ENCODE results near the gene FAF1. TPM values are rescaled to one million over a fixed set of nuclear protein-coding genes. Genes with fewer than 3 reads are reported as not detected.

Gene FAF1
- total RNA-seq, 2 experiments from 2014 or later: 42.3 to 114 TPM

GRCh38 chr1:50880373-50880772 lies 79.7 kb downstream of the FAF1 start:
- Histone ChIP-seq H4K20me1 (ENCODE audit: insufficient read depth, low read length) (peaks cover 25% of the 10 kb centered on the region; the same call in 1 of the 2 replicates), H3K4me1 (ENCODE audit: insufficient read depth, low read length, poor library complexity, severe bottlenecking) (peaks cover 3% of the 10 kb centered on the region), H3K4me2 (ENCODE audit: low read length) (no peak overlapping the region), H2AFZ (ENCODE audit: low read length) (no peak overlapping the region), H3K79me2 (ENCODE audit: insufficient read depth, low read depth, low read length) (peaks cover 66% of the 10 kb centered on the region), H3K9me3 (ENCODE audit: low read length) (no peaks in the 10 kb centered on the region), H3K9me2 (ENCODE audit: insufficient read depth, low read length) (no peaks in the 10 kb centered on the region), H3K4me3 (ENCODE audit: low read depth, low read length, poor library complexity, severe bottlenecking) (no peak overlapping the region), H3K36me3 (ENCODE audit: insufficient read depth, low read length) (no peaks in the 10 kb centered on the region), H3K27ac (ENCODE audit: low read depth, low read length, poor library complexity, severe bottlenecking) (no peak overlapping the region)
- TF ChIP-seq CTCF (conservative IDR thresholded peaks at IDR 0.05; ENCODE audit: low read length): no peak
- TF ChIP-seq EZH2phosphoT487 (IDR thresholded peaks at IDR 0.05; ENCODE audit: borderline replicate concordance, low read depth, low read length): no peak
- no TSS peak for BruUV-seq (replicated peaks)
- ChIA-PET CTCF (ENCODE audit: unreplicated experiment) (no interaction called here), POLR2A (interaction anchor here (0.7 kb wide), 2 partner anchors 15 to 67 kb away, joined by 3 read pairs; no protein-coding TSS in a partner anchor)
- intact Hi-C loops (cut with micrococcal nuclease; ENCODE audit: unreplicated experiment): no loop called here
- no peak for DNase-seq (ENCODE audit: low spot score)

- Histone ChIP-seq H2AFZ (ENCODE audit: low read length) (no peak overlapping the region), H4K20me1 (ENCODE audit: insufficient read depth, low read length) (peaks cover 25% of the 10 kb centered on the region; the same call in 1 of the 2 replicates), H3K79me2 (ENCODE audit: insufficient read depth, low read depth, low read length) (peaks cover 69% of the 10 kb centered on the region), H3K9me2 (ENCODE audit: insufficient read depth, low read length) (no peaks in the 10 kb centered on the region), H3K4me2 (ENCODE audit: low read length) (no peak overlapping the region), H3K36me3 (ENCODE audit: insufficient read depth, low read length) (no peaks in the 10 kb centered on the region), H3K4me1 (ENCODE audit: insufficient read depth, low read length, poor library complexity, severe bottlenecking) (peaks cover 3% of the 10 kb centered on the region), H3K9me3 (ENCODE audit: low read length) (no peaks in the 10 kb centered on the region), H3K27ac (ENCODE audit: low read depth, low read length, poor library complexity, severe bottlenecking) (no peak overlapping the region), H3K4me3 (ENCODE audit: low read depth, low read length, poor library complexity, severe bottlenecking) (no peak overlapping the region)
- TF ChIP-seq CTCF (conservative IDR thresholded peaks at IDR 0.05; ENCODE audit: low read length): no peak
- no TSS peak for BruUV-seq (replicated peaks)
- CTCF ChIA-PET (ENCODE audit: unreplicated experiment): no interaction called here
- intact Hi-C loops (cut with micrococcal nuclease; ENCODE audit: unreplicated experiment): no loop called here
- no peak for DNase-seq (ENCODE audit: low spot score)
- POLR2A ChIA-PET: interaction anchor here (0.6 kb wide), 2 partner anchors 123 to 168 kb away, joined by 3 read pairs; no protein-coding TSS in a partner anchor
Measured at GRCh38 chr1:50879137-50879536, 80.9 kb downstream of the FAF1 start.

- DNase-seq (ENCODE audit: low spot score): no peak
- Histone ChIP-seq H4K20me1 (ENCODE audit: insufficient read depth, low read length) (peaks cover 25% of the 10 kb centered on the region; the same call in 1 of the 2 replicates), H3K79me2 (ENCODE audit: insufficient read depth, low read depth, low read length) (peaks cover 70% of the 10 kb centered on the region), H3K36me3 (ENCODE audit: insufficient read depth, low read length) (peaks cover 2% of the 10 kb centered on the region; the same call in 1 of the 2 replicates), H2AFZ (ENCODE audit: low read length) (no peak overlapping the region), H3K4me3 (ENCODE audit: low read depth, low read length, poor library complexity, severe bottlenecking) (no peak overlapping the region), H3K9me3 (ENCODE audit: low read length) (no peaks in the 10 kb centered on the region), H3K4me2 (ENCODE audit: low read length) (no peak overlapping the region), H3K4me1 (ENCODE audit: insufficient read depth, low read length, poor library complexity, severe bottlenecking) (peaks cover 9% of the 10 kb centered on the region), H3K27ac (ENCODE audit: low read depth, low read length, poor library complexity, severe bottlenecking) (no peak overlapping the region), H3K9me2 (ENCODE audit: insufficient read depth, low read length) (no peaks in the 10 kb centered on the region)
- ChIA-PET POLR2A (interaction anchor here (0.6 to 0.7 kb wide), 2 partner anchors 12 to 124 kb away, joined by 3 read pairs; no protein-coding TSS in a partner anchor), CTCF (ENCODE audit: unreplicated experiment) (no interaction called here)
- no peak for TF ChIP-seq CTCF (conservative IDR thresholded peaks at IDR 0.05; ENCODE audit: low read length)
- TF ChIP-seq EZH2phosphoT487 (IDR thresholded peaks at IDR 0.05; ENCODE audit: borderline replicate concordance, low read depth, low read length): no peak
- BruUV-seq (replicated peaks): no TSS peak
- intact Hi-C loops (cut with micrococcal nuclease; ENCODE audit: unreplicated experiment): no loop called here
Measured at GRCh38 chr1:50878434-50878833, 81.6 kb downstream of the FAF1 start.

All from OCI-LY7 (cell line).